HFF-Myc (cell line): ENCODE results near the gene S100A14.

Experiments
- DNase-seq: peaks from one replicate; pipeline ENCODE4 v3.0.0-alpha.2; 2011; ENCODE audit warnings: low read depth; ENCODE audit errors: extremely low read depth
- H3K4me3 ChIP-seq: replicated peaks from 2 replicates; pipeline ENCODE4 v1.5.1; 2011; ENCODE audit warnings: low read depth, mild to moderate bottlenecking, control low read depth, low read length
- CTCF ChIP-seq: IDR thresholded peaks from 2 replicates; pipeline ENCODE4 v1.5.1; 2012; ENCODE audit warnings: mild to moderate bottlenecking, low read depth, low read length, control low read depth; ENCODE audit errors: missing control alignments

Gene S100A14

GRCh38 chr1:153627715-153628626, 11.8 kb upstream of the S100A14 start, which contains the start of gene S100A1:
Gene S100A1 (plus strand): TSS chr1:153628434. CDS start chr1:153630522, 2,088 bp downstream.
- H3K4me3 ChIP-seq = peak within 1 kb of the TSS; percentile 74
- no peak for DNase-seq
- peak; percentile 24 for TF ChIP-seq CTCF

GRCh38 chr1:153626904-153627714, 11.0 kb upstream of the S100A14 start, which contains the start of gene S100A13:
Gene S100A13 (minus strand): TSS chr1:153627505. CDS start chr1:153626472, 1,033 bp downstream.
- peak within 1 kb of the TSS; percentile 74 for H3K4me3 ChIP-seq
- TF ChIP-seq CTCF = peak; percentile 89
- peak; percentile 91 for DNase-seq

- peak overlapping the region; percentile 74 for H3K4me3 ChIP-seq
- no peak for DNase-seq
- no peak for TF ChIP-seq CTCF
These were observed 10.4 kb upstream of the S100A14 start for GRCh38 chr1:153626477-153626903.

- no peak for DNase-seq
- H3K4me3 ChIP-seq = no peak overlapping the region
- no peak for TF ChIP-seq CTCF
These were observed 9.0 kb upstream of the S100A14 start for GRCh38 chr1:153624965-153625611.

- DNase-seq = no peak
- H3K4me3 ChIP-seq = no peak overlapping the region
These were observed 7.0 kb upstream of the S100A14 start for GRCh38 chr1:153623101-153623500.

More at GRCh38 chr1:153623101-153623500, 7.0 kb upstream of the S100A14 start:
- TF ChIP-seq CTCF = no peak
